C4-2B (cell line): Measurements from ENCODE around the gene PRKCZ.

Experiments
- CTCF ChIP-seq: fragments of 450-650 bp; conservative IDR thresholded peaks from 2 replicates; pipeline ENCODE4 v1.5.1; 2017; ENCODE audit warnings: mild to moderate bottlenecking
- ZFX ChIP-seq: fragments of 450-650 bp; IDR thresholded peaks from 2 replicates; pipeline ENCODE4 v1.6.1; 2017

- TF ChIP-seq CTCF (no peak), ZFX (no peak)
Observed at GRCh38 chr1:2214541-2215241, 164.5 kb downstream of the PRKCZ start.
